Stimulated activated CD8-positive, alpha-beta memory T cell treated with anti-CD3 and anti-CD28 coated beads, Interleukin-7, amount 100 ng/mL, for 4 hours (primary cell): Measurements from ENCODE around the gene CLEC11A.

Source experiments
- DNase-seq, 2 donors: peaks; one replicate each; pipeline ENCODE4 v3.0.0-alpha.2; 2020; ENCODE audit warnings: low read depth in 2 of 2

Gene CLEC11A

DNA sequence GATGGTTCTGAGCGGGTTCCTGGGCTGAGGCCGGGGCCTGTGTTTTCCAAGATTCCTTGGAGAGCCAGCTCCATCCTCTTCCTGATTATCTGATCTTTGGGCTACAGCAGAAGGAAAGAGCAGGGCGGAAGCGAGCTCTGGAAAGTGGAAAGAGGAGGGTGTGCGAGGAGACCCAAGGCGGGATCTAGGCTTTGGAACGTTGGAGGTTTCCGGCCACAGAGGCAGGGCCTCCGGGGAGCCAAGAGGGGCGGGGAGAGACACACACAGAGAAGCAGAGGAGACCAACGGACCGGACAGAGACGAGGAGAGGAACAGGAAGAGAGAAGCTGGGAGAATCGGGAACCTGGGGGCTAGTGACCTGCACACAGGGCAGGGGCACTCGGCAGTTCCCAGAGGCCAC lies at the start of gene CLEC11A:
CLEC11A (plus strand) TSS at position 296 of the 400 bp plus-strand sequence. CDS start 162 bp downstream, outside the sequence.
- no peak for DNase-seq

DNA sequence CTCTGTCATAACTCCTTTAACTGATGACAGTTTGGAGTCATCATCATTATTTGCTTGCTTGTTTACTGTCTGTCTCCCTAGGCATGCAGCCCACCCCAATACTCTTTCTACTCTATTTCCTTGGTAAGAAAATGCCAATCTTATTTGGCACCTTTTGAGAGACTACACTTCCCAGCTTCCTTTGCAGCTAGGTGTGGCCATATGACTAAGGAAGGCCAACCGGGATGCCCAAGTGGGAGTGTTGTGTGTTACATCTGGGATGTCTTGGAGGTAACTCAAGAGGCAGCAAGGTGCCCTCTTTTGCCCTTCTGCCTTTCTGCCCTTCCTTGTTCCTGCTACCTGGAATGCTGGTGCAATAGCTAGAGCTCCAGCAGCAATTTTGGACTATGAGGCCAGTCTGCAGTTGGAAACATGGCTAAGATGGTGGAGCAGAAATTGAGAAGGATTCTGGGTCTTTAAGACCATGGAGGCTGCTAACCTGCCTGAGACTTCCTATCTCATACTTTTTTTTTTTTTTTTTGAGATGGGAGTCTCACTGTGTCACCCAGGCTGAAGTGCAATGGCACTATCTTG lies 46.5 kb upstream of the CLEC11A start:
- no peak for DNase-seq

GRCh38 chr19:50677636-50678035 lies 45.5 kb upstream of the CLEC11A start:
- DNase-seq, result no peak

GRCh38 chr19:50678323-50678722 lies 44.8 kb upstream of the CLEC11A start:
- no peak for DNase-seq

DNA sequence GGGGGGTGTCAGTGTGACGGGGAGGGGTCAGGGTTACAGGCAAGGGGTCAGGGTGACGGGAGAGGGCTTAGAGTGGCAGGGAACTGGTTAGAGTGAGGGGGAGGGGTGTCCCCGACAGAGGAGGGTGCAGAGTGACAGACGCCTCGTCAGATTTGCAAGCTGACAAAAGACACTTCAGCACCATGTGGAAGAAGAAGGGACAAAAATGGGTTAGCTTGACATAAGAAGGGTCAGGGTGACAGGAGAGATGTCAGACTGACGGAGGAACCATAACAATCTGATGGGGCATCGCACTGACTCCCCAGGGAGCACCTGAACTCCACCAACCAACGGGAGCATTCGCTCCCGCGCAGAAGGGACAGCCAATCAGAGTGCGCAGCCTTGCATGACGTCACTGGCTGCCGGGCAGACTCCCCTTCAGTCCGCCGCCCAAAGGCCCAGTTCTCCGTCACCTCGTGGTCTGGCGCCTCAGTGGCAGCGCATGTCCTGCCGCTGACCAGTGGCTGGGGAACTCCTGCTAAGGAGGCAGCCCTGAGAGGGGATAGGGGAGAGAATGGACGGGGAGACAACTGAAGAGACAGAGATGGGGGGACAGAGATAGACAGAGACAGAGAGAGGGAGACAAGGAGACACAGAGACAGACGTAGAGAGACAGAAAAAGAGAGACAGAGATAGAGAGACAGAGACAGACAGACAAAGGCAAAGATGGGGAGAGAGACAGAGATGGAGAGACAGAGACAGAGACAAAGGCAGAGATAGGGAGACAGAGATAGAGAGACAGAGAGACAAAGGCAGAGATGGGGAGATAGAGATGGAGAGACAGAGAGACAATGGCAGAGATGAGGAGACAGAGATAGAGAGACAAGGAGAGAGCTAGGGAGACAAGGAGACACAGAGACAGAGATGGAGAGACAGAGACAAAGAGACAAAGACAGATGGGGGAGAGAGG lies 43.7 kb upstream of the CLEC11A start:
- DNase-seq, result peak; percentile 52 to 61

- no peak for DNase-seq
Measured at GRCh38 chr19:50686310-50687032, 36.7 kb upstream of the CLEC11A start.

DNA sequence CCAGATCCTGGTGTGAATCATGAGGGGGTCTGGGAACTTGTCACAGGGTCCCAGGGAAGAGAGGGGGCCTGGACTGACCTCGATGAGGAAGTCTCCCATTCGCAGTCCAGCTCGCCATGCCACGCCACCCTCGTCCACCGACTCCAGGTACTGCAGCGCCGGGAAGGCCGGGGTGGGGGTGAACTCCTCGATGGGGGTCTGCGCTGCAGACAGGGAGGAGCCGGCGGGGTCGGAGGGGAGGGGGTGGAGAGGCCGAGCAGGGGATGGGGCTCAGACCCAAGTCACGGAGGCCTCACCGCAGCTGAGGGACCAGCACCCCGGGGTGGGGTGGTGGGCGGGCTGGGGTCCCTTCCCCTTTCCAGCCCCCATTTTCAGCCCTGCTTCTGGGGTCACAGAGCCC lies 34.4 kb upstream of the CLEC11A start:
- DNase-seq, result no peak

DNA sequence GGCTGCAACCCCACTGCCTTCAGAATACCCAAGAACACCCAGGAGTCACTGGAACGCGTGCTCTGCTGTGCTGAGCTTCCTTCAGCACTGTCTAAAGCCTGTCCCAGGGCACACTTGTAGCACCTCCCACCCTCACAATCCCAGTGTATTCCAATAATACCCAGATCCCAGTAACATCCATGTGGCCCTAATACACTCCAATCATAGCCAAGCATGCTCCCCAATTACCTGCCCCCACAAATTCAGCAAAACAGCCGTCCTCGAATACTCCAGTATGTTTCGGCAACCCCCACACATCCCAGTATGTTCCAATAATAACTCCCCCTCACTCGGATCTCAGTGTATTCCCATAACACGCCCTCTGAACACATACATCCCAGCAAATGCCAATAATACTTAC lies 32.7 kb upstream of the CLEC11A start:
- no peak for DNase-seq

DNA sequence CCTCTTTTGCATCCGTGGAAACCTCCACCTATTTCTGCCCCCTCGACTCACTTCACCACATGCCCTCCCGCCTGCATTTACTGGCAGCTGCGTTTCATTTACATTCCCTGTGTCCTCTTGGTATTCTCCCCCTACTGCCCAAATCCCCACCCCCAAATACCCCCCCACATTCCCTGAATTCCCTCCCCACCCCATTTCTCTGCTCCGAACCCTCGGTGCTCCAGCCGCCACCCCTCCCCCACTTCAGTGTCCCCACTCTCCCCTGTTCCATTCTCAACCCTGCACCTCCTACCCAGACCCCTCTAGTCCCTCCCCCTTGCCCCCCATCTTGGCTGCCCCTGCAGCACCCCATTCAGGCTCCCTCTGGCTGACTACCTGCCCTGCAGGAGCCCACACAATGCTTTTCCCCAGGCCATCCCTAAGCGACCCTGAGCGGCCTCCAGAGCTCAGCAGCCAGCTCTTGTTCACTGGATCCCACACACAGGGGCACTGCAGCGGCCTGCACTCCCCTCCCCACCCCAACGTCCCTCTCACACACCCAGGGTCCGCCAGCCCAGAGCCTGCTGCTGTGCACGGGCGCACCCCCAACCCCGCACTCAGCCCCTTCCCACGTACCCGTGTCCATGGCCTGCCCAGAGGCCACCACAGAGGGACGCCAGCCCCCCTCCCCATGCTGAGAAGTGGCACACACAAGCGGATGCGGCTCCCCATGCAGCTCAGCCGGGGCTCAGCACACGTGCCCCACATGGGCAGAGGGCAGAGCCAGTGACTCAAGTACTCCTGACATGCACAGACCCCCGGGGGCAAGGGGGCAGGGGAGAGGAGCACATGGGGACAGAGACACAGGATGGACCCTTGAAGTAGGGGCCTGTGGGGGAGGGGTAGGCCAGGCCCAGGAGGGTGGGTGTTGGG lies 29.8 kb upstream of the CLEC11A start:
- no peak for DNase-seq

GRCh38 chr19:50694815-50695145 lies 28.4 kb upstream of the CLEC11A start:
- no peak for DNase-seq

- DNase-seq, result no peak
Measured at GRCh38 chr19:50695251-50696093, 27.7 kb upstream of the CLEC11A start.

DNA sequence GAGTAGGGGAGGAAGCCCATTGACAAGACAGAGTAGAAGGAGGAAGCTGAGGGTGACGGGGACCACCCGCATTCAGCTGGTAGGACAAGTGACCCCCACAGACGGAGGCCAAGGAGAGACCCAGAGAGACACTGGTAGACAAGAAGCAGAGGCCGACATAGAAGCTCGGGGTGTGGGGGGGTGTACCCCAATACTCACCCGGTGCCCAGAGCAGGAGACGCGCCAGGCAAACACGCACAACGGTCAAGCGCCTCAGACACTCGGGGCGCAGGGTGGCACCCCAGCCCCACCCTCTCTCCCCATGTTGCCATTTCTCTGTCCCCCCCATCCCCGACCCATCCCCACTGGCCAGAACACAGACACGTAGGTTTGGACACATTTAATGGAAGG lies 27.1 kb upstream of the CLEC11A start:
- no peak for DNase-seq

DNA sequence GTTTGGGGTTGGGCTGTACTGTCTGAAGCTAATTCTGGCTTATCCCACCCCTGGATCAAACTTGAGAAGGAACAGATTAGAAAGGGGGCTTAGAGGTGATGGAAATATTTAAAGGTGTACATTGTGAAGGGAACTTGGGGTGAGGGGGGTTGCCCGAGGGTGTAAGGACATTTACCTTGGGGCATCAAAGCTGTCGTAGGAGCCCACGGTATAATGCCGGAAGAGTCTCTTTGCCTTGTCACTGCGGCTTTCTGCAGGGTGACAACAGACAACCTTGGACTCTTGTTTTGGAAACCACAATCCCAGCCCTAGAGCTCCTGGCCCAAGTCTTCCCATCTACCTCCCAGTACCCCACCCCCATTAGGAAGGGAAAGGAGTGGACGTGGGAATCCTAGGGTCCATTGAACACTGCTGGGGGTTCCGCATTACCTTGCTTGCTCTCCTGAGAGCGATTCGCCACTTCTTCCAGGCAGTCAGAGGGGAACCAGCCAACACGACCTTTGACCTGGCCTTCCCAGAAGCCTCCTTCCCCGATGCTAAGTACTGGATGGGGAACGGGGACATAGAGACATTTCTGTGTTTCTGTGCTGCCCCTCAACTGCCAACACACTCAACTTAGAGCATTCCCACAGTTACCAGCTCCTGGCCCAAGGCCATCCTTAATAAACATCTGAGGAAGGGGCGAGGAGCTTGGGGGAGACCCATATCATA lies 25.6 kb upstream of the CLEC11A start:
- DNase-seq, result no peak

- DNase-seq, result no peak
Measured at GRCh38 chr19:50701367-50701985, 21.7 kb upstream of the CLEC11A start.

DNA sequence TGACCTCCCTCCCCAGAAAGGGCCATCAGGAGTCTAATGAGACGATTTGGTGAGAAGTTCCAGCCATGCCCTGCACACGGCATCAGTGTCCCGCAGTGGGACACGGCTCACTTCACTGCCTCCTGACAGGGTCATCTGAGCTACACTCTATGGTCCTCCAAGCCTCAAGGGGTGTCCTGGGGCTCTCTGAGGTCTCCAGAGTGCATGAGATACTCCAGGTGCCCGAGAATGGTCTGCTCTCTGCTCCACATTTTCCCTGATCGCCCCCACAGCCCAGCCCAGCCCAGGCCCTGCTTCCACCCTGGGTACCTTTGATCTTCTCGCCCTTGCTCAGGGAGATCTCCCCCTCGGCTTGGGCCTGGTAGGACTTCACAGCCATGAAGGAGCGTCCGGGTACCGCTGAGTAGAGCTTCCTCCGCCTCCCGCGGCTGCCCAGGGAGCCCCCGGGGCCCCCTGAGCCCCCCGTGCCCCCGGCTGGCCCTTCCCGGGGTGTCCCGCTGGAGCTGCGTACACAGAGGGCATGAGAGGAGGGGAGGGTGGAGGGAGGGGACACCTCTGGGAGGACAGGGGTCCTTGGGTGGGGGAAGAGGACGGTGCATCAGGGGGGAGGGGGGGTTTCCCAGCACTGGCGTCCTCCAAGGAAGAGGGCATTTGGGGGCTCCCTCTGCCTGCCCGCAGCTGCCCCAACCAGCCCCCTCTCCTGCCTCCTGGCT lies 20.9 kb upstream of the CLEC11A start:
- DNase-seq, result no peak

DNA sequence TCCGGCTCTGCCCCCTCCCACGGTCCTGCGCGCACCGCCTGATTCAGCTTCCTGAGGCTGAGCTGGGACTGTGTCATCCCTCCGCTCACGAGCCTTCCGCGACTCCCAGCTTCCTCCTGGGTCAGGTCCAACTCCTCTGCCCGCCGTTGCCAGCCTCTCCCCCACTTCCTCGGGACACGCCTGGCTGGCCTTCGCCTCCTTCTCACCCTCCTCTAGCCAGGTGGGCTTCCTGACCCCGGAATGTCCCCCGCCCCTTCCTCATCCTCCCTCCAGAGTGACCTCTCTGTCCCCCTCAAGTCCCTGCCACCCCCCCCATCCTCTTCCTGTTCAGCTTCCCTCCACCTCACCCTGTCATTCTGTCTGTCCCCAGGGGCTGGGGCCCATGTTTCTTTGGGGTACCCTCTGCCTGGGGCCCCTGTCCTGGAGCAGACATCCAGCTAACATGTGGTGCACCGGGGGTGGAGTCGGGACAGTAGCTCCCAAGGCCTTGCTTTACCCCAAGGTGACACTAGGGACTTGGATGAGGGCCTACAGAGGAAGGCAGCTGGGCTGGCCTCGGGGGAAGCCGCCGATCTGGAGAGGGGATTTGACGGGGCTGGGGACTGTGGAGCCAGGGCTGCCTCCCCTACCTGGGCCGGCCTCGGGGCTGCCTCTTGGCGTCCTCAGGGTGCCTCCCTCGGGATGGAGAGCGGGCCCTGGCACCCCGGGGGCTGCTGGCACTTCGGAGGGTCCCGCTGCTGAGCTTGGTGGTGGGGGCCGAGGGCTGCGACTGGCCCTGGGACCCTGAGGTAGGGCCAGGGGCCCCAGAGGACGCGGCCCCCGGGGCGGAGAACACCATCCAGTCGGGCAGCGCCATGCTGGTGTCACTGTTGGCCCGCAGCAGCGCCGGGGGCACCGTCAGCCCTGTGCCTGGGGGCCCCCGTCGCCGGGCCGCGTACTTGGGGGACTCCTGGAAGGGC lies 20.0 kb upstream of the CLEC11A start:
- no peak for DNase-seq

DNA sequence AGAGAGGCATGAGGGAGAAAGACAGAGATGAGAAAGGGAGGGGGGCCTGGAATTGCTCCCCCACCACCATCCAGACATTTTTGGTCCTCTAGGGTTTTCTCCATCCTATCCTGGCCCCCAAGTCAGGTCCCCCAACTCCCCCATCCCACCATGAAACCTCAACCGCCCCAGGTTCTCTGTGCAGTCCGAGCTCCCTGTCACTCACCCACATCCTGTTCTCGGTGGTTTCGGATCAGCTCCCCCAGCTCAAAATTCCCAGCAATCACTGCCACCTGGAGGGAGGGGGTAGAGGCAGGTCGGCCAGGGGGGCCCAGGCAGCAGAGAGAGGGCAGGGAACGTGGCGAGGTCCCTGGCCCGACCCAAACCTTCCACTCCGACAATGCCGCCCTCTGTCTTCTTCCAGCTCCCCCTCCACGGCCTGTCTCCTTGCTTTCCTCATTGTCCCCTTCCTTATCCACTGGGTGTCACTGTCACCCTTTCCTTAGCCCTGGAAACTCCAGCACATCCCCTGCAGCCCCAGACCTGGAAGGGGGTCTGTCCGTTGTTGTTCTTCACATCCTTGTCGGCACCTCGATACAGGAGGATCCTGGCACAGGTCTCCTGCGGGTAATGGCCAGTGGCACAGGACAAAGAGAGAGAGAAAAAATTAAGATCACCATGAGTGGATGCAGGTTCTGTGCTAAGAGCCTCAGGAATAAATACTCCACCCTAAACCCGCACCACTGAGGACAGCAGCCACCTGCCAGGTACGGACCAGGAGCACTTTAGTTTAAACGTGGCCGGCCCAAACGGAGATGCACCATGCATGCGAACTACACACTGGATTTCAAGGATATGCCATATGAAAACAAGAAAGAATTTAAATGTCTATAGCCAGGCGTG lies 19.0 kb upstream of the CLEC11A start:
- no peak for DNase-seq
